DMS79 treated with DMSO at 0.1 percent for 48 hours (cell line): ENCODE measurements around the gene PTPMT1.
A peak's percentile ranks its signal among the peaks of the same experiment; 100 is the strongest.

ENCODE experiments used
- DNase-seq: peaks from one replicate; lab custom pipeline; 2025; lab: John Stamatoyannopoulos, UW

The PTPMT1 gene

GRCh38 chr11:47607380-47607779 is 42.0 kb downstream of the PTPMT1 start:
- no peak for DNase-seq

GRCh38 chr11:47609675-47610074 is 44.3 kb downstream of the PTPMT1 start:
- DNase-seq, result no peak

GRCh38 chr11:47611348-47611794 is 46.0 kb downstream of the PTPMT1 start:
- DNase-seq, result no peak

- no peak for DNase-seq
These were observed 49.9 kb downstream of the PTPMT1 start for GRCh38 chr11:47615249-47615648.

- peak; percentile 68 for DNase-seq
These were observed 51.5 kb downstream of the PTPMT1 start for GRCh38 chr11:47616726-47617416.

GRCh38 chr11:47617417-47617809 is 52.0 kb downstream of the PTPMT1 start:
- DNase-seq, result peak; percentile 74

GRCh38 chr11:47620836-47621378 is 55.5 kb downstream of the PTPMT1 start:
- no peak for DNase-seq
